IPS DF 6.9 (cell line): ENCODE data around the gene WNT8A.

ENCODE experiments used
- DNase-seq: peaks from one replicate; pipeline ENCODE4 v3.0.0-alpha.2; 2013; ENCODE audit warnings: low read depth, low spot score
- H3K27ac ChIP-seq: one replicate; pipeline ENCODE4 v1.5.1; 2013; ENCODE audit warnings: low read length, control low read depth
- H3K27me3 ChIP-seq: 2 replicates; pipeline ENCODE4 v1.6.1; 2013; ENCODE audit warnings: mild to moderate bottlenecking, low read length; ENCODE audit not compliant: control insufficient read depth, insufficient read depth
- H3K36me3 ChIP-seq: 2 replicates; pipeline ENCODE4 v1.6.1; 2013; ENCODE audit warnings: low read length; ENCODE audit not compliant: control insufficient read depth, insufficient read depth
- H3K4me1 ChIP-seq: 2 replicates; pipeline ENCODE4 v1.6.1; 2013; ENCODE audit warnings: low read length; ENCODE audit not compliant: control insufficient read depth, insufficient read depth
- H3K4me3 ChIP-seq: 2 replicates; pipeline ENCODE4 v1.5.1; 2013; ENCODE audit warnings: mild to moderate bottlenecking, low read length
- H3K9me3 ChIP-seq: 2 replicates; pipeline ENCODE4 v1.6.1; 2013; ENCODE audit warnings: low read length, inconsistent platforms; ENCODE audit not compliant: control insufficient read depth, insufficient read depth
- WGBS: extraction: QIAGEN DNeasy Blood & Tissue Kit; methylation state at CpG from one replicate; pipeline ENCODE4 v1.1.7; 2013; ENCODE audit warnings: mixed read lengths, missing lambda C conversion rate; ENCODE audit not compliant: insufficient read length, insufficient coverage; 5-methylcytosine and 5-hydroxymethylcytosine counted together

Gene WNT8A

GRCh38 chr5:138140268-138140667, 56.4 kb downstream of the WNT8A start:
- WGBS = no CpG with 5 or more reads among the region's 4 CpGs
- DNase-seq = no peak
- Histone ChIP-seq H3K36me3 (no peaks in the 10 kb centered on the region), H3K27me3 (no peaks in the 10 kb centered on the region), H3K4me3 (no peak overlapping the region), H3K4me1 (no peaks in the 10 kb centered on the region), H3K27ac (no peak overlapping the region), H3K9me3 (no peaks in the 10 kb centered on the region)
